Measurements from ENCODE around the gene OLIG2. TPM values are rescaled to one million over a fixed set of nuclear protein-coding genes. Genes with fewer than 3 reads are reported as not detected.

OLIG2 gene
- total RNA-seq, 4 donors from 2014 or later = not detected

DNA sequence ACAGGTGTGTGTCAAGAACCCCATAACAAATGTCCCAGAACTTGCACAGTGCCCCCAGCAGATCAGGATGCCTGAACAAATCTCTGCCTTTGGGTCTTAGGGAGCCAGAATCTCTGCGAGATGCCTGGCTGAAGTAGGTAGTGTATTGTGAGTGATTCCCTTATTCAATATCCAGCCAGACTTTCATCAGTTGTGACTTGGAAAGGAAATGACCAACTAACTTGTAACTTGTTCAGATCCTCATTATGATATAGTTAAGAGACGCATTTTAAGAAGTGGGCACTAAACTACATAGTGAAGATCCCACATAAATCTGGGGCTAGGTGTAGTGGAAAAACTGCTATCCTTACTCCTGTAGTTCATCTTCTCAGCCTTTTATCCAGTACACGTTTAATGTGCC lies 11.8 kb downstream of the OLIG2 start:
- H3K36me3 ChIP-seq = no peaks in the 10 kb centered on the region
- H3K4me1 ChIP-seq = peaks cover 0 to 9% (median 4%) of the 10 kb centered on the region in 4 donors
- no peak for TF ChIP-seq CTCF (IDR thresholded peaks at IDR 0.05)
- no peak for TF ChIP-seq EP300 (IDR thresholded peaks at IDR 0.05)
- no peak for TF ChIP-seq POLR2A (IDR thresholded peaks at IDR 0.05; ENCODE audit: low read depth)
- TF ChIP-seq POLR2AphosphoS5 (IDR thresholded peaks at IDR 0.05) = no peak
- H3K27ac ChIP-seq (replicated peaks in 1 of 4) = no peak overlapping the region
- intact Hi-C loops (cut with DNase I) = no loop called here
- H3K27me3 ChIP-seq = peaks cover 0 to 82% (median 15%) of the 10 kb centered on the region in 4 donors
- H3K9me3 ChIP-seq = no peaks in the 10 kb centered on the region
- no peak overlapping the region for H3K4me3 ChIP-seq
- 73% methylated on average over 3 of the region's 3 CpGs for WGBS
- no peak for DNase-seq (ENCODE audit: extremely low spot score)

GRCh38 chr21:33039536-33039935 lies 13.8 kb downstream of the OLIG2 start:
- TF ChIP-seq CTCF (IDR thresholded peaks at IDR 0.05) (no peak), POLR2AphosphoS5 (IDR thresholded peaks at IDR 0.05) (no peak), POLR2A (IDR thresholded peaks at IDR 0.05; ENCODE audit: low read depth) (no peak), EP300 (IDR thresholded peaks at IDR 0.05) (no peak)
- intact Hi-C loops (cut with DNase I) = no loop called here
- Histone ChIP-seq H3K9me3 (no peaks in the 10 kb centered on the region), H3K36me3 (no peaks in the 10 kb centered on the region), H3K4me3 (no peak overlapping the region), H3K27ac (replicated peaks in 1 of 4) (no peak overlapping the region), H3K4me1 (peaks cover 0 to 4% (median 0%) of the 10 kb centered on the region in 4 donors), H3K27me3 (peaks cover 0 to 82% (median under 1%) of the 10 kb centered on the region in 4 donors)
- DNase-seq (ENCODE audit: extremely low spot score) = no peak
- 69% methylated on average over 7 of the region's 7 CpGs for WGBS

DNA sequence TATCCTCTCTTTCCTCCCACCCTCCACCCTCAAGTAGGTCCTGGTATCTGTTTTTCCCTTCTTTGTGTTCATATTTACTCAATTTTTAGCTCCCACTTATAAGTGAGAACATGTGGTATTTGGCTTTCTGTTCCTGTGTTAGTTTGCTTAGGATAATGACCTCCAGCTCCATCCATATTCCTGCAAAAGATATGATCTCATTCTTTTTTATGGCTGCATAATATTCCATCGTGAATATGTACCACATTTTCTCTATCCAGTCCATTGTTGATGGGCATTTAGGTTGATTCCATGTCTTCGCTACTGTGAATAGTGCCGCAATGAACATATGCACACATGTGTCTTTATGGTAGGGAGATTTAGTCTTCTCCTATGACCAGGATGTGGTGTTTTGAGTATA lies 14.5 kb downstream of the OLIG2 start:
- Histone ChIP-seq H3K4me3 (no peak overlapping the region), H3K9me3 (no peaks in the 10 kb centered on the region), H3K27ac (replicated peaks in 1 of 4) (no peak overlapping the region), H3K27me3 (peaks cover 0 to 82% (median 0%) of the 10 kb centered on the region in 4 donors), H3K4me1 (peaks cover 0 to 4% (median 0%) of the 10 kb centered on the region in 4 donors), H3K36me3 (no peaks in the 10 kb centered on the region)
- 90% methylated on average over 3 of the region's 3 CpGs for WGBS
- intact Hi-C loops (cut with DNase I) = no loop called here
- TF ChIP-seq EP300 (IDR thresholded peaks at IDR 0.05) (no peak), CTCF (IDR thresholded peaks at IDR 0.05) (no peak), POLR2A (IDR thresholded peaks at IDR 0.05; ENCODE audit: low read depth) (no peak), POLR2AphosphoS5 (IDR thresholded peaks at IDR 0.05) (no peak)
- no peak for DNase-seq (ENCODE audit: extremely low spot score)

DNA sequence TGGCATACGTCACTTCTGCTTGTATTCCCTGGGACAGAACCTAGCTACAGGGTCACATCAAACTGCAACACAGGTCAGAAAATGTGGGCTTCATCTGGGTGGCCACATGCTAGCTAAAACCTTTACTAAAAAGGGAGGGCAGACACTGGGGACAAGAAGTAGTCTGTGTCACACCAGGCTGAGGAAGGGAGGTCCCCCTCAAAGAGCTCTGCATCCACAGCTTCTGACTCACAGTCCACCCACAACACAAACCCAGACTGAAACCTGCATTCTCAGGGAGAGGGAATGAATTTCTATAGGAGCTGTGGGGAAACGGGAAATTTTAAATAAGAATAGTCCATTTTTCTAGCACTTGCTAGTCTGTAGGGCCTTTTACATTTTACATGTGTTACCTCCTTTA lies 16.2 kb downstream of the OLIG2 start:
- no peaks in the 10 kb centered on the region for H3K36me3 ChIP-seq
- H3K4me1 ChIP-seq = no peaks in the 10 kb centered on the region
- DNase-seq (ENCODE audit: extremely low spot score) = no peak
- H3K4me3 ChIP-seq = no peak overlapping the region
- no peak for TF ChIP-seq POLR2AphosphoS5 (IDR thresholded peaks at IDR 0.05)
- TF ChIP-seq EP300 (IDR thresholded peaks at IDR 0.05) = no peak
- TF ChIP-seq CTCF (IDR thresholded peaks at IDR 0.05) = no peak
- no peak for TF ChIP-seq POLR2A (IDR thresholded peaks at IDR 0.05; ENCODE audit: low read depth)
- intact Hi-C loops (cut with DNase I) = no loop called here
- H3K27me3 ChIP-seq = peaks cover 0 to 81% (median 0%) of the 10 kb centered on the region in 4 donors
- no peak overlapping the region for H3K27ac ChIP-seq (replicated peaks in 1 of 4)
- 45% methylated on average over 2 of the region's 2 CpGs for WGBS
- H3K9me3 ChIP-seq = no peaks in the 10 kb centered on the region

DNA sequence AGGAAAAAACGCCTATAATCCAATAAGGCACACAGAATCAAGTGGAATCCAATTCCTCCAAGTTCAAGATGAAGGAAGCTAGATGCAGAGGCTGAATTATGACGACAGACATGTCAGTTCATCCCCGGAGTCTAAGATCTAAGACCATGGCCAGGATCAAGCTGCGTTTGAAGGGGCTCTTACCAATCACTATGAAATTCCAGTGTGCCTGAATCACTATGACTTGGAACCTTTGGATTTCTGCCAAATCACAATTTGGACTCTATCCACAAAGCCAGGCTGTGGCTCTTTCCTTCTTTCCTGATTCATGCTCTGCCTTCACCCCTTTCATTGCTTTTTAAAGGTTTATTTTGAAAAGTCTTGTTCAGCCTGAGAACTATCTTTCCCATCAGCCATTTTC lies 17.1 kb downstream of the OLIG2 start:
- no peak for TF ChIP-seq POLR2A (IDR thresholded peaks at IDR 0.05; ENCODE audit: low read depth)
- TF ChIP-seq EP300 (IDR thresholded peaks at IDR 0.05) = no peak
- TF ChIP-seq POLR2AphosphoS5 (IDR thresholded peaks at IDR 0.05) = no peak
- TF ChIP-seq CTCF (IDR thresholded peaks at IDR 0.05) = no peak
- peaks cover 0 to 83% (median 0%) of the 10 kb centered on the region in 4 donors for H3K27me3 ChIP-seq

More for the DNA sequence above, 17.1 kb downstream of the OLIG2 start:
- no peak for DNase-seq (ENCODE audit: extremely low spot score)
- Histone ChIP-seq H3K9me3 (no peaks in the 10 kb centered on the region), H3K4me3 (no peak overlapping the region), H3K27ac (replicated peaks in 1 of 4) (no peak overlapping the region), H3K4me1 (no peaks in the 10 kb centered on the region), H3K36me3 (no peaks in the 10 kb centered on the region)
- 27% methylated on average over 4 of the region's 4 CpGs for WGBS
- intact Hi-C loops (cut with DNase I) = no loop called here
